Adrenal gland (tissue), 5 donors: ENCODE measurements around the gene KCTD3.

Source experiments
- CTCF ChIP-seq, 6 experiments: fragments of 450-650 bp in 4 of 6; fragments of 200-600 bp in 2 of 6; sonication (generic) in 1 of 6; IDR thresholded peaks; 1 replicate in 5 of 6; 2 replicates in 1 of 6; pipeline versions ENCODE4 v1.5.1 to v1.8.0; 2016 to 2021; ENCODE audit warnings: antibody characterized with exemption in 6 of 6, mild to moderate bottlenecking in 2 of 6, moderate library complexity in 1 of 6
- POLR2A ChIP-seq, 2 donors: fragments of 450-650 bp; IDR thresholded peaks; one replicate each; pipeline ENCODE4 v1.6.1; 2017; ENCODE audit warnings: antibody characterized with exemption in 2 of 2, mild to moderate bottlenecking in 2 of 2, moderate library complexity in 1 of 2
- donor health status: DM: no; HTN: no; CAD: no.

- TF ChIP-seq CTCF (IDR thresholded peaks at IDR 0.05) (no peak), POLR2A (IDR thresholded peaks at IDR 0.05) (no peak)
Observed at GRCh38 chr1:215544566-215544965, 22.5 kb upstream of the KCTD3 start.
